Panc1 (cell line): ENCODE data around the gene GALNT9. TPM values are rescaled to one million over a fixed set of nuclear protein-coding genes. Genes with fewer than 3 reads are reported as not detected.

ENCODE experiments used
- ATAC-seq: fragments of 200-7000 bp; cut with Tn5 transposase; 2 replicates; pipeline ENCODE4 v1.9.1; 2020; ENCODE audit warnings: mild to moderate bottlenecking, moderate library complexity
- BruUV-seq: library from RNA; stranded (reverse); fragments of 400-500 nt; replicated peaks from 2 replicates; lab custom pipeline; 2021; lab: Mats Ljungman, UMichigan
- CTCF ChIA-PET: fragments of 300-600 bp; sonication (Branson Sonifier 250); formaldehyde crosslinking; loops from one replicate; lab custom pipeline; 2022; ENCODE audit warnings: antibody characterized with exemption; lab: Charles Lee
- POLR2A ChIA-PET: fragments of 300-600 bp; sonication (Branson Sonifier 250); formaldehyde crosslinking; loops from one replicate; lab custom pipeline; 2022; ENCODE audit warnings: antibody characterized with exemption; lab: Charles Lee
- DNase-seq: peaks from one replicate; pipeline ENCODE4 v3.0.0-alpha.2; 2010; ENCODE audit warnings: low read depth, low spot score
- H3K27ac ChIP-seq: 2 replicates; pipeline ENCODE4 v1.5.1; 2011; ENCODE audit warnings: mild to moderate bottlenecking, low read length, inconsistent platforms
- H3K27me3 ChIP-seq: fragments of 200-500 bp; sonication (Bioruptor generic); 2 replicates; pipeline ENCODE4 v1.6.0; 2014; ENCODE audit warnings: low read length, inconsistent platforms; ENCODE audit not compliant: control insufficient read depth, insufficient read depth
- H3K36me3 ChIP-seq: fragments of 200-500 bp; sonication (Bioruptor generic); 2 replicates; pipeline ENCODE4 v1.5.1; 2014; ENCODE audit warnings: inconsistent platforms, mild to moderate bottlenecking, low read length, moderate library complexity; ENCODE audit not compliant: control insufficient read depth, insufficient read depth
- H3K4me1 ChIP-seq: 2 replicates; pipeline ENCODE4 v1.5.1; 2011; ENCODE audit warnings: inconsistent platforms, mild to moderate bottlenecking, low read length, moderate library complexity; ENCODE audit not compliant: control insufficient read depth, insufficient read depth
- H3K4me3 ChIP-seq, 2 experiments: 2 replicates each; pipeline ENCODE4 v1.5.1; 2011 to 2012; ENCODE audit warnings: low read depth in 2 of 2, low read length in 2 of 2, mild to moderate bottlenecking in 2 of 2, inconsistent platforms in 1 of 2, moderate library complexity in 1 of 2
- H3K9me3 ChIP-seq: fragments of 200-500 bp; sonication (Bioruptor generic); 2 replicates; pipeline ENCODE4 v1.5.1; 2014; ENCODE audit warnings: low read depth, mild to moderate bottlenecking, inconsistent platforms, low read length, moderate library complexity; ENCODE audit not compliant: control insufficient read depth, insufficient read depth
- POLR2AphosphoS5 ChIP-seq: IDR thresholded peaks from 2 replicates; pipeline ENCODE4 v1.6.1; 2012; ENCODE audit warnings: mild to moderate bottlenecking, low read depth, low read length, moderate library complexity
- SIN3A ChIP-seq: IDR thresholded peaks from 2 replicates; pipeline ENCODE4 v1.6.1; 2012; ENCODE audit warnings: low read depth, mild to moderate bottlenecking, low read length, moderate library complexity, borderline replicate concordance; ENCODE audit not compliant: insufficient read depth
- TCF7L2 ChIP-seq: IDR thresholded peaks from 2 replicates; pipeline ENCODE4 v1.6.1; 2011; ENCODE audit warnings: mild to moderate bottlenecking, low read depth, low read length, inconsistent platforms
- in situ Hi-C: cut with HindIII; loops from 2 replicates; pipeline ENCODE4 v1.10.0; 2016; ENCODE audit warnings: low sequenced_read_pairs, low pct_unique_long_range_greater_than_20kb
- intact Hi-C: fragments of 100-400 bp; cut with micrococcal nuclease; formaldehyde crosslinking; loops from one replicate; pipeline ENCODE4 v1.10.0; 2022; ENCODE audit not compliant: unreplicated experiment
- total RNA-seq: library from RNA; stranded (reverse); gene quantifications from one replicate; pipeline ENCODE4 v1.2.1, GENCODE V29; 2021; ENCODE audit not compliant: unreplicated experiment
- TF ChIP-seq, protein P1 (sequence below), 2 experiments: IDR thresholded peaks; 2 replicates each; pipeline ENCODE4 v1.6.1; 2011 to 2012; ENCODE audit warnings: low read depth in 2 of 2, control low read depth in 1 of 2, low read length in 1 of 2, mild to moderate bottlenecking in 1 of 2, moderate library complexity in 1 of 2; ENCODE audit not compliant: insufficient read depth in 1 of 2
- TF ChIP-seq, protein P2 (sequence below): fragments of 450-650 bp; IDR thresholded peaks from 2 replicates; pipeline ENCODE4 v1.5.1; 2017; ENCODE audit warnings: mild to moderate bottlenecking

GALNT9 gene
- total RNA-seq, 1 experiment from 2014 or later, result 0.33 TPM

DNA sequence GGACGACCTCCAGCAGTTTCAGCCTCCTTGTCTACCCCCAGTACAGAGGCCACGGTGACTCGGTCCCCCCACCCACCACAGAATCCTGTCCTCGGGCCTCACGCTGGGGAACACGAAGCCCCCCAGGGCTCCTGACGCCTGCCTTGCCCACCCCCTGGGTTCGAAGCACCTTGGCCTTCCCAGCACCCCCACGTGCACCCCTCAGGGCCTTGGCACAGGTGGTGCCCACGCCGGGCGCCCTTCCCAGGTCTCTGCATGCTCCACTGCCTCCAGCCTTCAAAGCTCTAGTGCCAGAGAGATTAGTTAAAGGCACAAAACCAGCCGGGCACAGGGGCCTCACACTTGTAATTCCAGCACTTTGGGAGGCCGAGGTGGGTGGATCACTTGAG, 123.3 kb downstream of the GALNT9 start:
- in situ Hi-C loops, result no loop called here
- intact Hi-C loops, result no loop called here
- Histone ChIP-seq H3K36me3 (no peaks in the 10 kb centered on the region), H3K4me1 (no peaks in the 10 kb centered on the region), H3K4me3 (no peak overlapping the region), H3K27me3 (no peaks in the 10 kb centered on the region), H3K9me3 (no peaks in the 10 kb centered on the region), H3K27ac (no peak overlapping the region)
- ChIA-PET POLR2A (no interaction called here), CTCF (no interaction called here)
- TF ChIP-seq SIN3A (no peak), TCF7L2 (no peak), POLR2AphosphoS5 (no peak)
- TF ChIP-seq, protein P1, sequence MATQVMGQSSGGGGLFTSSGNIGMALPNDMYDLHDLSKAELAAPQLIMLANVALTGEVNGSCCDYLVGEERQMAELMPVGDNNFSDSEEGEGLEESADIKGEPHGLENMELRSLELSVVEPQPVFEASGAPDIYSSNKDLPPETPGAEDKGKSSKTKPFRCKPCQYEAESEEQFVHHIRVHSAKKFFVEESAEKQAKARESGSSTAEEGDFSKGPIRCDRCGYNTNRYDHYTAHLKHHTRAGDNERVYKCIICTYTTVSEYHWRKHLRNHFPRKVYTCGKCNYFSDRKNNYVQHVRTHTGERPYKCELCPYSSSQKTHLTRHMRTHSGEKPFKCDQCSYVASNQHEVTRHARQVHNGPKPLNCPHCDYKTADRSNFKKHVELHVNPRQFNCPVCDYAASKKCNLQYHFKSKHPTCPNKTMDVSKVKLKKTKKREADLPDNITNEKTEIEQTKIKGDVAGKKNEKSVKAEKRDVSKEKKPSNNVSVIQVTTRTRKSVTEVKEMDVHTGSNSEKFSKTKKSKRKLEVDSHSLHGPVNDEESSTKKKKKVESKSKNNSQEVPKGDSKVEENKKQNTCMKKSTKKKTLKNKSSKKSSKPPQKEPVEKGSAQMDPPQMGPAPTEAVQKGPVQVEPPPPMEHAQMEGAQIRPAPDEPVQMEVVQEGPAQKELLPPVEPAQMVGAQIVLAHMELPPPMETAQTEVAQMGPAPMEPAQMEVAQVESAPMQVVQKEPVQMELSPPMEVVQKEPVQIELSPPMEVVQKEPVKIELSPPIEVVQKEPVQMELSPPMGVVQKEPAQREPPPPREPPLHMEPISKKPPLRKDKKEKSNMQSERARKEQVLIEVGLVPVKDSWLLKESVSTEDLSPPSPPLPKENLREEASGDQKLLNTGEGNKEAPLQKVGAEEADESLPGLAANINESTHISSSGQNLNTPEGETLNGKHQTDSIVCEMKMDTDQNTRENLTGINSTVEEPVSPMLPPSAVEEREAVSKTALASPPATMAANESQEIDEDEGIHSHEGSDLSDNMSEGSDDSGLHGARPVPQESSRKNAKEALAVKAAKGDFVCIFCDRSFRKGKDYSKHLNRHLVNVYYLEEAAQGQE (IDR thresholded peaks at IDR 0.05; ENCODE audit: insufficient read depth in 1 of 2, low read depth in 2 of 2, low read length in 1 of 2), result no peak
- TF ChIP-seq, protein P2, sequence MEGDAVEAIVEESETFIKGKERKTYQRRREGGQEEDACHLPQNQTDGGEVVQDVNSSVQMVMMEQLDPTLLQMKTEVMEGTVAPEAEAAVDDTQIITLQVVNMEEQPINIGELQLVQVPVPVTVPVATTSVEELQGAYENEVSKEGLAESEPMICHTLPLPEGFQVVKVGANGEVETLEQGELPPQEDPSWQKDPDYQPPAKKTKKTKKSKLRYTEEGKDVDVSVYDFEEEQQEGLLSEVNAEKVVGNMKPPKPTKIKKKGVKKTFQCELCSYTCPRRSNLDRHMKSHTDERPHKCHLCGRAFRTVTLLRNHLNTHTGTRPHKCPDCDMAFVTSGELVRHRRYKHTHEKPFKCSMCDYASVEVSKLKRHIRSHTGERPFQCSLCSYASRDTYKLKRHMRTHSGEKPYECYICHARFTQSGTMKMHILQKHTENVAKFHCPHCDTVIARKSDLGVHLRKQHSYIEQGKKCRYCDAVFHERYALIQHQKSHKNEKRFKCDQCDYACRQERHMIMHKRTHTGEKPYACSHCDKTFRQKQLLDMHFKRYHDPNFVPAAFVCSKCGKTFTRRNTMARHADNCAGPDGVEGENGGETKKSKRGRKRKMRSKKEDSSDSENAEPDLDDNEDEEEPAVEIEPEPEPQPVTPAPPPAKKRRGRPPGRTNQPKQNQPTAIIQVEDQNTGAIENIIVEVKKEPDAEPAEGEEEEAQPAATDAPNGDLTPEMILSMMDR, result no peak
- ATAC-seq, result no peak
- no TSS peak for BruUV-seq
- no peak for DNase-seq

DNA sequence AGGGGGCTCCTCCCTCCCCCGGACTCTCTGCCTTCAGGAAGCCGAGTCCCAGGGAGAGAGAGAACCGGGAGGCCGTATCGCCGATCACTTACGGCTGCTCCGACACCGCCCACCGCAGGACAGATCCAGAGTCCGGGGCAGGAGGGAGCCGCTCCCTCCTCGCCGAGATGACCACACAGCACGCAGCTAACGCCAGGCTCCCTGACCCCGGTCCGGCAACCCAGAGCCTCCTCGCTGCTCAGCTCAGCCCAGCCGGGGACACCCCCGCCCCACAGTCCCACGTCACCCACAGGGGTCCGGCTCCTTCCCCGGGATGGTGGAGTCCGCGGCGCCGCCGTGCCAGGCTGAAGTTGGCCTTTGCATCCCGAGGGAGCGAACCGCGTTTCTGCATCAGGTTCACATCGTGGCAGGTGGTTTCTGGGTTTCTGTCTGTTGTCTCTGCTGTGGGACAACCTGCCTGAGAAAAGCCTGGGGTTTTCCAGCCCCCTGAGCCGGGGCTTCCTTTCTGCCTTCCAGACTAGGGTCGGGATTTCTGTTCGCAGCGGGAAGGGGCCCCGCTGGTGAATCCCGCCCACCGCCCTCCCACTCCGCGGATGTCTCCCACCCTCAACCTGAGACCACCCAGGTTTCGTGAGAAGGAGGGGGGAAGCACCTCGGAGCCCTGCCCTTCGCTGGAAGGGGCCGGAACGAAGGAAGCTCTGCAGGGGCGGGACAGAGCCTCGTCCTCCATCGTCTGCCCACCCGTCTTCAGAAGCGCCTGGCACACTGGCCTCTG, 123.9 kb downstream of the GALNT9 start:
- TF ChIP-seq POLR2AphosphoS5 (no peak), SIN3A (no peak), TCF7L2 (no peak)
- TF ChIP-seq, protein P1 (IDR thresholded peaks at IDR 0.05; ENCODE audit: insufficient read depth in 1 of 2, low read depth in 2 of 2, low read length in 1 of 2), result no peak
- TF ChIP-seq, protein P2, result no peak
- DNase-seq (no peak), ATAC-seq (0 out of 2 replicates have a peak, but pooled peaks have one; percentile 47)
- intact Hi-C loops, result no loop called here
- ChIA-PET CTCF (no interaction called here), POLR2A (no interaction called here)
- Histone ChIP-seq H3K4me3 (no peak overlapping the region), H3K27ac (no peak overlapping the region), H3K27me3 (no peaks in the 10 kb centered on the region), H3K4me1 (no peaks in the 10 kb centered on the region), H3K9me3 (no peaks in the 10 kb centered on the region), H3K36me3 (no peaks in the 10 kb centered on the region)
- in situ Hi-C loops, result no loop called here
- BruUV-seq, result no TSS peak
